ENCODE results near the gene GPA33.

GPA33 gene

DNA sequence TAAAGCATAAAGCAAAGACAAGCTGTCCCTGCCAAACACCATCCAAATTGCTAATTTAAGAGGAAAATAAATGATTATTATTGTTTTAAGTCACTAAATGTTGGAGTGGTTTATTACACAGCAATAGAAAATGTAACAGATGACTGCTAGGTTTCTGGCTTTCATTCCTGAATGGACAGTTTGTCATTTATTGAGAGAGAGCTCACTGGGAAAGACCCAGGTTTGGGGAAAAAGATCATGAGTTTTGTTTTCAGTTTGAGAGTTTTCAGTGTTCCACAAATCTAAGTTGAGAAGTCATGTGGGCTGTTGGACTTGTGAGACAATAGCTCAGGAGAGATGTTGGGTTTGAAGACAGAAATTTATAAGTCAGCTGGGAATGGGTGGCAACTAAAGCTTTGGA is 5.4 kb downstream of the GPA33 start:
- no peak for DNase-seq

DNA sequence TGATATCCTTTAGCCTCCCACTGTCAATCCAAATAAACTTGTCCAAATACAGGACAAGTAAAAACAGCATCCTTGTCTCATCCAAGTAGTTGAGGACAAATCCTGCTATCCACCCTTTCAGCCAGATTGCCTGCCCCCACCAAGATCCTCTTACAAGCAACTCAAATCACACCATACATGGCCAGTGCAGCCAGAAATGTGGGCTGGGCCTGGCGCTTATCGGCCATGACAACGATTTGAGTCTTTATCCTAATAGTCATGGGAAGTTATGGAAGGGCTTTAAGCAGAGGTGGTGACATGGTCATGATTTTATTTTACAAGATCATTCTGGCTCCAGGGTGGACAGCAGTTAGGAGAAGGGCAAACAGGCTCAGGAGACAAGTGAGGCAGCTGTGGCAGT is 6.3 kb downstream of the GPA33 start:
- no peak for DNase-seq

DNA sequence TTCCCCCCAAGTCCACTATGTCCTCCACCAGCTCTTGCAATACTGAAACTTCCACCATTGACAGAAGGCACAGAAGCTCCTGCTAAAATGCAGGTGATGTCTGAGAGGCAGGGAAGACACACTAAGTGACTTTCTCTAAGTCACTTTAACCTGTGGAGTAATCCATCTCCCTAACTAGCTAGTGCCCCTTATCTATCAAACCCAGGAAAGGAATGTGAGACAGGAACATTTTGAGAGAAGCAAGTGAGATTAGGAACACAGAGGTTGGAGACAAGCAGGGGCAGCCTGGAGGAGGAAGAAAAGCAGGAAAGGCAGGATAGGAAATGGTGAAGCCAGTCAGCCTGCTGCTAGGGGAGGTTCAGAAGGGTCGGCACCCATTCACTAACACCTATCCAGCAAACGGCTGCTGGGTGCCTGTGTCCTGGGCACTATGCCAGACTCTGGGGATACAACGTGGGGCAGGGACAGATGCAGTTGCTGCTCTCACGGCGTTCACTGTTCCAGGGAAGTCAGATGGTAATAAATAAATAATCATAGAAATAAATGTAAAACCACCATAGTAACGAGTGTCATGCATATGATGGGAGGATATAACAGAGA is 7.0 kb downstream of the GPA33 start:
- DNase-seq: no peak

DNA sequence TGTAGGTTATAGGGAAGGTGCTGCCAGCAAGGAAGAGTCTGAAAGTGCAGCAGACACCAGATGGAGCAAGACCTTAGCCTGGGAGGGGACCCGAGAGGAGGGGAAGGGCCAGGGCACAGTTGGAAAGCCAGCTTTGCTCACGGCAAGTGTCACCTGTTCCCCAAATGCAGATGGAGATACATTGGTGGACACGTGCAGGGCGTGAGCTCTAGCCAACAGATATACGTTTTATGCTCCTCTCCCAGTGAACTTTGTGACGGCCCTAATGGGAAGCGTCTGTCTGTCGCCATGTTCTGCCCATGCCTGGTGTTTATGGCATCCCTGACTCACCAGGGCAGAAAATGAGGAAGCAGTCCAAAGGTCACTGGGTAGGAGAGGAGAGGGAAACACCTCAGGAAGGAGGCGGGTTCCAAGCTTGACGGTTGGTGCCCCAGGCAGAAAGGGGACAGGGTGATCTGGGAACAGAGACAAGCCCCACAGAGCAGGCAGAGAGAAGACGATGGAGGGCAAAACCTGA is 7.6 kb downstream of the GPA33 start:
- DNase-seq: no peak

- no peak for DNase-seq
Observed at GRCh38 chr1:167081594-167082156, 8.5 kb downstream of the GPA33 start.

GRCh38 chr1:167077868-167078210 is 12.3 kb downstream of the GPA33 start:
- no peak for DNase-seq

- no peak for DNase-seq
Observed at GRCh38 chr1:167077128-167077867, 12.9 kb downstream of the GPA33 start.

DNA sequence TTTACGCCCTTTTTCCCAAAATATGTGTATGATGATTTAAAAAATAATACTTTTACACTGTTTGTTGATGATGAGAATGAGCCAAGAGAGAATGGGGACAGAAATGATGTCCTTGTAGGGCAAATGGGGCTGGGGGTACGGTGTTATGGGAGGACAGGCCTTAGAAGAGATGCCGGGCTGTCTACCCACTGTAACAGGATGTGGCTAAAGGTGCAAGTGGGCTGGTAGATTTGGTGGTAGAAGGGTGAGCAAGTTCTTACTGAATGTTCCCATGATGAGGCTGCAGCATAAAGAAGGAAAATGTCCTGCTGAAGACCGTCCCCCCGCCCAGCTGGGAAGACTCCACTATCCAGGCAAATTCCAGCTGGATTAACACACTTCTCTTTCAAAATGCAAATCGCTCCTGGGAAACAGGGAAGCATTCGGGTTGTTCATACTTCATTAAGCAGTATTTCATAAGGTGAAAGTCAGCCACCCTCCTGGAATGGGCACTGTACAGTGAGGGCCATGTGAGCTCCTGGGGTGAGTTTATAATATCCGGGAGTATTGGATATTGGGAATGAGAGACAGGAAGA is 14.0 kb downstream of the GPA33 start:
- DNase-seq: no peak

GRCh38 chr1:167071286-167071685 is 18.9 kb downstream of the GPA33 start:
- DNase-seq: no peak

DNA sequence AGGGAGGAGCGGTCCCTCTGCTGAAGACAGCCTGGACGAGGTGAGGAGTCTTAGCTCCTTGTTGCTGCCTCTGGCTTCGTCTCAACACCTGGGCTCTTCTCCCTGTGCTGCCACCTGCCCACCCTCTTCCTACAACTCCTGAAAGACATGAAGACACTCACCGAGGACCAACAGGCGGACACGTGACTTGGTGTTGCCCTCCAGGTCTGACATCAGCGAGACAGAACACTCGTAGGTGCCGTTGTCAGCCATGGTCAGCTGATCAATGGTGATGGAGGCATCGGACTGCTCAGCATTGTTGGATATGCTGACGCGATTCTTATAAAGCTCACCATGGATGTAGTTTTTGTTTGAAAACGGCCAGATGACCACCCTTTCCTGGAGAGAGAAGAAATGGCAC is 21.4 kb downstream of the GPA33 start:
- no peak for DNase-seq

- DNase-seq: no peak
Observed at GRCh38 chr1:167067904-167068303, 22.3 kb downstream of the GPA33 start.

DNA sequence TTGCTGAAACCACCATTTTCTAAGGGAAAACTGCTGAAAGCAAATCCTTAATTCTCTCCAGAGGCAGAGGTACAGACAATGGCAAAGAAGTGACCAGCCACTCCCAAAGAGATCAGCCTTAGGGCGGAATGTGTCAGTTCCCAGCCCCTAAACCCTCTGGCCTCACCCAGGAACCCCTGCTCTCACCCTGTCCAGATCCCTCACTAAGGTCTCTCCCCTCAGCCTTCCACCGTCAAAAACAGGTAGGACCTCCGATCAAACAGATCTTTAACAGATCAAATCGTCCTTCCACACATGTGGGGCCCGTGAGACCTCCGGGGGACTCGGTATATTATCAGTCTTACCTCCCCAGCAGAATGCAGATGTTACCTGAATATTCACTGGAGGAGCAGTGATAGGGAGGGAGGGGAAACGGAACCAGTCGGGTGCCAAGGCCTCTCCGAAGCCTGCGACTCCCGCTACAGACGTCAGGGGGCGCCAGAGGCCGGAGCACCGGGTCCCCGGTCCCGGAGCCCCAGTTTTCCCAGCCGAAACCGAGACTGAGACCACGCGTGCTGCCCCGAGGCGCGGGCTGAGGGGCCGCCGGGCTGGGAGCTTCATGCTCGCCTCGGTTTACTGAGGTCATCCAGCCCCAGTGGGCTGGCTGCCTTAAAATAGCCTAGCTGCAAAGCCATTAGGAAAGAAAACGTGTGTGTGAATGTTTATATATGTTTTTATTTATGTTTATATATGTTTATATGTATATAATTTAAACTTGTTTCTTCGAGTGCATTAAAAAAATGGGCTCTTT is 23.6 kb downstream of the GPA33 start:
- peak; percentile 75 for DNase-seq

DNA sequence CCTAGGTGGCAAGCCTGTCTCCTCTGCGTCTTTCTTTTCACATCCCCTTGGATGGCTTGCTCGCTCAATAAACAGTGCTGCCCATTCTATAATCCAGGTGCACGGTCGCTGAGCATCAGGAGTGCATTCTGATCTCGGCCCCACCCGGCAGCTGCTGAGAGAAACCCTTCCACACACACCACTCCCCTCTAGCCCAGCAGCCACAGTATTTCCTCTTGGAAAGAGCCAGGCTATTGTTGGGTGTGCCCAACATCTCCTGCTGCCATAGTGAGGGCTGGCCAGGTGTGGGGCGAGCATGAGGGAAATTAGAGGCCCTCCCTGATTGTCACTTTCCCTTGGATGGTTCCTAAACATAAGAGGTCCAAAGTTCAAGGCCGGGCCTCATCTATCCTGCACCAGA is 24.7 kb downstream of the GPA33 start:
- no peak for DNase-seq

DNA sequence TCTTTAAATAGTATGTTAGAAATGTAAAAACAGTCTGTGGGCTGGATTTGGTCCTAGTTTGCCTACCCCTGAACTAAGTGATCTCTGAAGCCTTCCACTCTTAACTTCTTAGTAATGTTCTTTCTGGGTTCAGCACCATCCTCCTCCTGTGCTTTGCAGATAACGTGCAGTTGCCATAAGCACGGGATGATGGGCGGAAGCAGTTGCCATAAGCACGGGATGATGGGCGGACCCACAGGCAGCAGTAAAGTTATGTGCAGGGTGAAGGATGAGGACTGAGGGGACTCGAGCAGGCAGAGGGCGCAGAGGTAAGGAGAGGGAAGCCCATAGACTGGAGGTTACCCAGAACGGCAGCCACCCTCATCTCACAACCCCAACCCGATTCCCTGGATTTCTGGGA is 25.6 kb downstream of the GPA33 start:
- DNase-seq: no peak

GRCh38 chr1:167061073-167061464 is 29.1 kb downstream of the GPA33 start:
- no peak for DNase-seq

DNA sequence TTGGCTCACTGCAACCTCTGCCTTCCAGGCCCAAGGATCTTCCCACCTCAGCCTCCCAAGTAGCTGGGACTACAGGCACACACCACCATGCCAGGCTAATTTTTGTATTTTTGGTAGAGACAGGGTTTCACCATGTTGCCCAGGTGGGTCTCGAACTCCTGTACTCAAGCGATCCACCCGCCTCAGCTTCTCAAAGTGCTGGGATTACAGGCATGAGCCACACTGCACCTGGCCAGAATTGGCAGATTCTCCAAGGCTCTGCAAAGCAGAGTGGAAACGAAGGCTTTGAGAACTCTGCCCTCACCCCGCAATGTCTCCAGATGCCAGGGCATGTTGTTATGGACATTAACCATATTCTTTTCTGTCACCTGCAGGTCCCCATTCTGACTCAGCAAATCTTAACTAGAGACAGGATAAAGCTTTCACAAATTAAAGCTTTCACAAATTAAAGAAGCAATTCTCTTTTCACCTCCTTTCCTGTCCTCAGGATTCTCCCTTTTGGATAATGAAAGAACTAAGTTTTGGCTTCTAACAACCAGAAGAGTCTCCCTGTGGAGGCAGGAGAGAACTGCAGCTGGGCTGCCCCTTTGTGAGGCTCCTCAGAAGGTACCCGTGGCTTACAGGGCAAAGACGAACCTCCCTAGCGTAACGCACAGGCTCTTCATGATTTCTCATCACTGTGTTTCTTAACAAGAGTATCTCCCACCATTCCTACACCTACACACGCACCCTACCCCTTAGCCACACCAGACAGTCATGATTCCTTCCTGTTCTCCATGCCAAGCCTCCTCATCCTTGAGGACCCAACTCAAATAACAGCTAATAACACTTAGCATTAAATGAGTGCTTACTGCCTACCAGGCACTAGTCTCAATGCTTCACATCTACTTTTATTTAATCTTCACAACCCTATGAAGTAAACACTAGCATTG is 29.8 kb downstream of the GPA33 start:
- no peak for DNase-seq

DNA sequence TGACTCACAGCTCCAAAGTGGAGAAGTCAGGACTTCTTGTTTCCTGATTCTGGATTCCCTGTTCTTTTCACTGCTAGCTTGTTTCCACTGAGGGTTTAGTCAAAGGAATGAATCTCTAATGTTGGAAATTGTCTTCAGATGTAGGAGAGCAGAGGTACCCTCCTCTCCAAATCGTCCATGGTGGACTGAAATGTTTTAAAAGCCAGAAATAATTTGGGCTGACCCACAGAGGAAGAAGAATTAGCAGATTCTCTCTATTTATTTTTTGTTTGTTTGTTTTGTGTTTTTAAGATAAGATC is 30.4 kb downstream of the GPA33 start:
- no peak for DNase-seq

- DNase-seq: peak; percentile 73
Observed at GRCh38 chr1:167059045-167059808, 30.9 kb downstream of the GPA33 start.

DNA sequence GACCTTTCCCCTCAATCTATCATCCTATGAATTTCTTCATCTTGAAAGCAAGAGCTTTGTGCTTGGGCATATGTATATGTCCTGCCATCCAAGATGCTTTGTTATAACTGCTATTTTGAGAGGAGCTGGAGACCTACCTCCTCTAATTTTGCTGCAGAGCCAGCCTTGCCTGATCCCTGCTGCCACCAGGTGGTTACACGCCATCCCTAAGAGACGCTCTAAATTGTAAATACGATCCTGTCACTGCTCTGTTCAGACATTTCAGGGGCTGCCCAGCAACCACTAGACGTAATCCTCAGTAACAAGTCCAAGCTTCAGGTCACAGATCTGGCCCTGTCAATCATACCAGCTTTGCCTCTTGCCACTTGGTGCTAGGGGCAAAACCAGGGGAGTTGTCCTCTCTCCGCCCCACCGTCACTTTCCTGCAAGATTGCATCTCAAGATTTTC is 32.9 kb downstream of the GPA33 start:
- peak; percentile 52 for DNase-seq

GRCh38 chr1:167056529-167057231 is 33.5 kb downstream of the GPA33 start:
- no peak for DNase-seq

Data from midbrain (tissue), 1 donor.